PFSK-1 (cell line): ENCODE measurements around the gene TMC6.

ENCODE experiments used
- POLR2AphosphoS5 ChIP-seq: IDR thresholded peaks from 2 replicates; pipeline ENCODE4 v1.6.1; 2012; ENCODE audit warnings: low read depth, mild to moderate bottlenecking, control low read depth, low read length, moderate library complexity
- SIN3A ChIP-seq: IDR thresholded peaks from 2 replicates; pipeline ENCODE4 v1.6.1; 2012; ENCODE audit warnings: mild to moderate bottlenecking, low read length, moderate library complexity, borderline replicate concordance; ENCODE audit not compliant: insufficient read depth
- TF ChIP-seq, protein P1 (sequence below), 2 experiments: IDR thresholded peaks; 2 replicates each; pipeline versions ENCODE4 v1.6.1 to v1.8.0; 2011 to 2012; ENCODE audit warnings: low read depth in 2 of 2, low read length in 2 of 2, control low read depth in 1 of 2, inconsistent platforms in 1 of 2, mild to moderate bottlenecking in 1 of 2, moderate library complexity in 1 of 2; ENCODE audit not compliant: insufficient read depth in 1 of 2

DNA sequence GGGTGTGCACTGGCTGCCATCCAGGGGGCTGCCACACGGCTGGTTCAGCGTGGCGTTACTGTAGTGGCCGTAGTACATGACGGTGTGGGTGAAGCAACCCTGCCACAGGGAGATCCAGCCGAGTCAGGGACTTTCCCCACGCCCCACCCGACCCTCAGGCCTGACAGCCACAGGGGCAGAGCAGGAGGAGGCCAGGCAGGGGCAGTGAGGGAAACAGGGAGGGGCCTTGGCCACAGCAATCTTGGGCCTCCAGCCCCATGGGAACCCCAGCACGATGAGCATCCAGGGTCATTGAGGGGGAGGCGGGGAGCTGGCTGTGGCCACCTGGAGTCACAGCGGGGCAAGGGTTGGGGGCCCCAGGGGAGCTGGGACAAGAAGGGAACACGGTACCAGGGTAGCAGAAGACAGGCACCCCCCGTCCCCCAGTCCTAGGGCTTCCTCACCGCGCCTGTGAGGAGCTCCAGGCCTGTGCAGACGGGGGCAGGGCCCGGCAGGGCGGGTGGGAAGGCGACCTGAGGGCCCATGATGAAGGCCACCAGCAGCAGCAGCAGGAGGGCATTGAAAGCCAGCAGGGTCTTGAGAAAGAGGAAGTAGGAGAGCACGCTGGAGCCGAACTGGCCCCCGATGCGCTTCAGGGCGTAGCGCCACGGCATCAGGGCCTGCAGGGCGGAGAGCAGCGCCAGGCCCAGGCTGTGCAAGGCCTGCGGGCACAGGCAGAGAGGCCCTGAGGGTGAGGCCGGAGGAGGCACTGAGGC, 4.3 kb downstream of the TMC6 start:
- no peak for TF ChIP-seq SIN3A
- TF ChIP-seq, protein P1, sequence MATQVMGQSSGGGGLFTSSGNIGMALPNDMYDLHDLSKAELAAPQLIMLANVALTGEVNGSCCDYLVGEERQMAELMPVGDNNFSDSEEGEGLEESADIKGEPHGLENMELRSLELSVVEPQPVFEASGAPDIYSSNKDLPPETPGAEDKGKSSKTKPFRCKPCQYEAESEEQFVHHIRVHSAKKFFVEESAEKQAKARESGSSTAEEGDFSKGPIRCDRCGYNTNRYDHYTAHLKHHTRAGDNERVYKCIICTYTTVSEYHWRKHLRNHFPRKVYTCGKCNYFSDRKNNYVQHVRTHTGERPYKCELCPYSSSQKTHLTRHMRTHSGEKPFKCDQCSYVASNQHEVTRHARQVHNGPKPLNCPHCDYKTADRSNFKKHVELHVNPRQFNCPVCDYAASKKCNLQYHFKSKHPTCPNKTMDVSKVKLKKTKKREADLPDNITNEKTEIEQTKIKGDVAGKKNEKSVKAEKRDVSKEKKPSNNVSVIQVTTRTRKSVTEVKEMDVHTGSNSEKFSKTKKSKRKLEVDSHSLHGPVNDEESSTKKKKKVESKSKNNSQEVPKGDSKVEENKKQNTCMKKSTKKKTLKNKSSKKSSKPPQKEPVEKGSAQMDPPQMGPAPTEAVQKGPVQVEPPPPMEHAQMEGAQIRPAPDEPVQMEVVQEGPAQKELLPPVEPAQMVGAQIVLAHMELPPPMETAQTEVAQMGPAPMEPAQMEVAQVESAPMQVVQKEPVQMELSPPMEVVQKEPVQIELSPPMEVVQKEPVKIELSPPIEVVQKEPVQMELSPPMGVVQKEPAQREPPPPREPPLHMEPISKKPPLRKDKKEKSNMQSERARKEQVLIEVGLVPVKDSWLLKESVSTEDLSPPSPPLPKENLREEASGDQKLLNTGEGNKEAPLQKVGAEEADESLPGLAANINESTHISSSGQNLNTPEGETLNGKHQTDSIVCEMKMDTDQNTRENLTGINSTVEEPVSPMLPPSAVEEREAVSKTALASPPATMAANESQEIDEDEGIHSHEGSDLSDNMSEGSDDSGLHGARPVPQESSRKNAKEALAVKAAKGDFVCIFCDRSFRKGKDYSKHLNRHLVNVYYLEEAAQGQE (IDR thresholded peaks at IDR 0.05; ENCODE audit: insufficient read depth in 1 of 2, low read depth in 2 of 2, low read length in 2 of 2), result no peak
- no peak for TF ChIP-seq POLR2AphosphoS5
